ENCODE data around the gene HMGCL.
"Not testable (repeated sequence)": the region's sequence is repeated elsewhere in the genome, so short reads cannot be mapped to it uniquely, and the experiment has no call there.

DNA sequence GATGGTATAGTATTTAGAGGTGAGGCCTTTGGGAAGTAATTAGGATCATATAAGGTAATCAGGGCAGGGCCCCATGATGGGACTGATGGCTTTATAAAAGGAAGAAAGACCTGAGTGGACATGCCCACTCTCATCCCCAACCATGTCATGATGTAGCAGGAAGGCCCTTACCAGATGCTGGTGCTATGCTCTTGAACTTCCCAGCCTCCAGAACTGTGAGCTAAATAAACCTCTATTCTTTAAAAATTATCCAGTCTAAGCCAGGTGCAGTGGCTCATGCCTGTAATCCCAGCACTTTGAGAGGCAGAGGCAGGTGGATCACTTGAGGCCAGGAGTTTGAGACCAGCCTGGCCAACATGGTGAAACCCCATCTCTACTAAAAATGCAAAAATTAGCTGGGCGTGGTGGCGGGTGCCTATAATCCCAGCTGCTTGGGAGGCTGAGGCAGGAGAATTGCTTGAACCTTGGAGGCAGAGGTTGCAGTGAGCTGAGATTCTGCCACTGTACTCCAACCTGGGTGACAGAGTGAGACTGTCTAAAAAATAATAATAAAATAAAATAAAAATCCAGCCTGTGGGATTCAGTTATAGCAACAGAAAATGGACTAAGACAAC, 22.4 kb upstream of the HMGCL start:
- TF ChIP-seq EZH2 (IDR thresholded peaks at IDR 0.05); POLR2AphosphoS5 (IDR thresholded peaks at IDR 0.05; ENCODE audit: borderline replicate concordance, low read depth, low read length): not testable (repeated sequence)

All from SK-N-MC (cell line).